ENCODE measurements around the gene MRPL52. TPM values are rescaled to one million over a fixed set of nuclear protein-coding genes. Genes with fewer than 3 reads are reported as not detected.

MRPL52 gene
- total and polyA plus RNA-seq, 2 of the 13 experiments (the other 11 are each of a cell fraction or from before 2014, with no cell fraction given) = 118 to 329 TPM

DNA sequence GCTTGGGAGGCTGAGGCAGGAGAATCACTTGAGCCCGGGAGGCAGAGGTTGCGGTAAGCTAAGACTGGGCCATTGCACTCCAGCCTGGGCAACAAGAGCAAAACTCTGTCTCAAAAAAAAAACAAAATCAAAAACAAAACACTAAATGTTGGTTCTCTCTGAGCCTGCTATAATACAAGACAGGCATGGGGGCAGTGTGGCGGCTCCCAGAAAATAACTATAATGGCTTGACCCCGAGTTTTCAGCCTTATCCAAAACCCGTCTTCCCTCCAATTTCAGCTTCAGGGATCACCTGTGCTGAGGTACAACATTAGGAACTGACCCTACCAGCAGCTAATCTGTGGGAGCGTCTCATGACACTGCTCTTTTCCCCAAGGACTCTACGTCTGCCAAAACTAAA, 15.3 kb upstream of the MRPL52 start:
- no peak overlapping the region for H3K27ac ChIP-seq (ENCODE audit: extremely low read length, insufficient read depth, low read length)
- no peaks in the 10 kb centered on the region for H4K20me1 ChIP-seq (ENCODE audit: insufficient read depth, low read length)
- 73% methylated on average over 7 of the region's 7 CpGs for WGBS (ENCODE audit: low lambda C conversion rate)
- H3K79me2 ChIP-seq (ENCODE audit: insufficient read depth, low read length) = no peaks in the 10 kb centered on the region
- H3K4me2 ChIP-seq (ENCODE audit: low read depth, low read length) = no peak overlapping the region
- ChIA-PET POLR2A (no interaction called here), CTCF (ENCODE audit: low intra/inter-chr PET ratio, low total read pairs) (no interaction called here)
- DNase-seq (ENCODE audit: low spot score) (no peak), ATAC-seq (no peak), FAIRE-seq (no peak)
- H3K9me3 ChIP-seq (ENCODE audit: low read length) = no peaks in the 10 kb centered on the region
- no peaks in the 10 kb centered on the region; a peak in 1 of 5 replicates for H3K27me3 ChIP-seq (ENCODE audit: control insufficient read depth in 1 of 2, insufficient read depth in 2 of 2, low read length in 2 of 2)
- in situ Hi-C loops (cut with HindIII; ENCODE audit: extremely low pct_ligation_motif_present, low pct_unique_long_range_greater_than_20kb) (no loop called here), intact Hi-C loops (cut with micrococcal nuclease; ENCODE audit: unreplicated experiment) (no loop called here)
- peaks cover 28% of the 10 kb centered on the region for H3K4me1 ChIP-seq (ENCODE audit: insufficient read depth, low read length)
- H3K36me3 ChIP-seq (replicated peaks in 1 of 2; ENCODE audit: control insufficient read depth in 1 of 2, insufficient read depth in 2 of 2, low read length in 2 of 2) = no peaks in the 10 kb centered on the region
- H2AFZ ChIP-seq (ENCODE audit: low read length) = no peak overlapping the region
- H3K4me3 ChIP-seq (replicated peaks in 1 of 3; ENCODE audit: insufficient read depth in 1 of 3, low read depth in 2 of 3, low read length in 3 of 3) = no peak overlapping the region
- no peak overlapping the region for H3K9ac ChIP-seq (ENCODE audit: insufficient read depth, low read depth, low read length)
- TF ChIP-seq HES4 (CRISPR knock-in tag; IDR thresholded peaks at IDR 0.05; ENCODE audit: borderline replicate concordance) = 0 out of 2 replicates have a peak, but pooled peaks have one; percentile 15
- TF ChIP-seq, protein P1, sequence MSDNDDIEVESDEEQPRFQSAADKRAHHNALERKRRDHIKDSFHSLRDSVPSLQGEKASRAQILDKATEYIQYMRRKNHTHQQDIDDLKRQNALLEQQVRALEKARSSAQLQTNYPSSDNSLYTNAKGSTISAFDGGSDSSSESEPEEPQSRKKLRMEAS (IDR thresholded peaks at IDR 0.05) = no peak
- no TSS peak for BruUV-seq (replicated peaks)

DNA sequence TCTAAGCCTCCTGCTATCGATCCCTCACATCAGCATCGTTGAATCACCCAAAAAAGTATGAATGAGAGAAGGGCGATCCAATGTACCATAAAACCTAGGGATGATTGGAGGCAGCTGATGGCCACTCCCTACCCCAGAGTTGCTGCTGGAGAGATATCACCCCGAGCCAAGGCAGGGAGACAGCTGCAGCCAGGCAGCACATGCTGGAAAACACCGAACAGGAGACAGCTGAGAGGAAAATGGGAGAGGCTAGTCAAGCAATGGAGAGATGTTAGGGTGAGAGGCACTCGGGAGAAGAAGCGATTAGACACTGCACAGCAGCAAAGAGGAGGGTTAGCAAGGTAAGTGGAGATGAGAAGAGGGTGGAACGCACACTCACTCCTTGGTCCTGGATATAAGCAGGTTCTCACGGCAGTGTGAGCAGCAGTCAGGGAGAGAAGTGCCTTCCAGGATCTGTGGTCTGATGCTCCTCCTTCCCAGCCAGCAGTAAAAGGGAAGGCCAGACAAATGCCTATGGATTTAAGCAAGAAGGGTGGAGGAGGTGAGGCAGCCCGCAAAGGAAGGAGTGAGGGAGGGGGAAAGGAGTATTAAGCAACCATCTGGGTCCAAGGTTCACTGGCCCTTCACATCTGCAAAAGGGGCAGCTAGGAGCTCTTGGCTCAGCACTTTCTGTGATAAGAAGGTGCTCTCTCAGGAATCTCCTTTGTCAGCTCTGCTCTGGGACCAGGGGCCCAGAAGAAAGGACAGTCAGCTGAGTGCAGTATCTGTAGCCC, 14.6 kb upstream of the MRPL52 start, which contains the start of gene SLC7A7:
Gene SLC7A7, minus strand, starts transcription at position 495 of the 773 bp plus-strand sequence. CDS start 2,037 bp downstream, outside the sequence.
- no TSS peak for BruUV-seq (replicated peaks)
- H3K4me1 ChIP-seq (ENCODE audit: insufficient read depth, low read length) = peaks cover 34% of the 10 kb centered on the region
- intact Hi-C loops (cut with micrococcal nuclease; ENCODE audit: unreplicated experiment) (loop anchor here (5.0 kb wide), 1 partner anchor 243 kb away; no protein-coding TSS in a partner anchor), in situ Hi-C loops (cut with HindIII; ENCODE audit: extremely low pct_ligation_motif_present, low pct_unique_long_range_greater_than_20kb) (no loop called here)
- H3K4me3 ChIP-seq (replicated peaks in 1 of 3; ENCODE audit: insufficient read depth in 1 of 3, low read depth in 2 of 3, low read length in 3 of 3) = peak within 1 kb of the TSS in 1 of 3 experiments; percentile 4; a peak in 1 of 6 replicates
- no peak within 1 kb of the TSS for H3K27ac ChIP-seq (ENCODE audit: extremely low read length, insufficient read depth, low read length)
- peak within 1 kb of the TSS; percentile 5; the same call in 1 of the 2 replicates for H3K9ac ChIP-seq (ENCODE audit: insufficient read depth, low read depth, low read length)
- POLR2A ChIA-PET = interaction anchor here (1.1 kb wide), 1 partner anchor 49 kb away, joined by 4 read pairs; the partner anchor contains the start of gene OXA1L
- peak within 1 kb of the TSS; percentile 60 for H2AFZ ChIP-seq (ENCODE audit: low read length)
- FAIRE-seq (no peak), ATAC-seq (peak; percentile 13), DNase-seq (ENCODE audit: low spot score) (no peak)
- H3K79me2 ChIP-seq (ENCODE audit: insufficient read depth, low read length) = no peaks in the 10 kb centered on the region
- peak within 1 kb of the TSS; percentile 58 for H3K4me2 ChIP-seq (ENCODE audit: low read depth, low read length)
- H3K36me3 ChIP-seq (replicated peaks in 1 of 2; ENCODE audit: control insufficient read depth in 1 of 2, insufficient read depth in 2 of 2, low read length in 2 of 2) = no peaks in the 10 kb centered on the region
- CTCF ChIA-PET (ENCODE audit: low intra/inter-chr PET ratio, low total read pairs) = interaction anchor here (2.1 kb wide), 1 partner anchor 38 kb away, joined by 8 read pairs; no protein-coding TSS in a partner anchor
- H3K27me3 ChIP-seq (ENCODE audit: control insufficient read depth in 1 of 2, insufficient read depth in 2 of 2, low read length in 2 of 2) = no peaks in the 10 kb centered on the region; a peak in 1 of 5 replicates
- no peaks in the 10 kb centered on the region for H4K20me1 ChIP-seq (ENCODE audit: insufficient read depth, low read length)
- H3K9me3 ChIP-seq (ENCODE audit: low read length) = no peaks in the 10 kb centered on the region
- WGBS (ENCODE audit: low lambda C conversion rate) = 12% methylated on average over 10 of the region's 10 CpGs
- TF ChIP-seq MYNN (CRISPR knock-in tag; IDR thresholded peaks at IDR 0.05; ENCODE audit: low read depth) (no peak), ZNF383 (CRISPR knock-in tag; IDR thresholded peaks at IDR 0.05; ENCODE audit: borderline replicate concordance) (no peak), NFE2L2 (IDR thresholded peaks at IDR 0.05; ENCODE audit: low read length) (no peak), ZFAT (CRISPR knock-in tag; conservative IDR thresholded peaks at IDR 0.05) (no peak), ZNF296 (CRISPR knock-in tag; conservative IDR thresholded peaks at IDR 0.05) (peak; percentile 41; the same call in 1 of the 2 replicates), MED1 (CRISPR knock-in tag; IDR thresholded peaks at IDR 0.05) (no peak), ZSCAN20 (CRISPR knock-in tag; IDR thresholded peaks at IDR 0.05; ENCODE audit: borderline replicate concordance) (no peak), GATA4 (IDR thresholded peaks at IDR 0.05; ENCODE audit: borderline replicate concordance, low read depth) (no peak), ZNF670 (CRISPR knock-in tag; IDR thresholded peaks at IDR 0.05; ENCODE audit: borderline replicate concordance) (no peak), GFI1 (CRISPR knock-in tag; IDR thresholded peaks at IDR 0.05; ENCODE audit: borderline replicate concordance) (no peak), ZNF333 (CRISPR knock-in tag; IDR thresholded peaks at IDR 0.05; ENCODE audit: borderline replicate concordance) (no peak), ZNF749 (CRISPR knock-in tag; IDR thresholded peaks at IDR 0.05; ENCODE audit: borderline replicate concordance) (no peak)
- TF ChIP-seq, protein P2, sequence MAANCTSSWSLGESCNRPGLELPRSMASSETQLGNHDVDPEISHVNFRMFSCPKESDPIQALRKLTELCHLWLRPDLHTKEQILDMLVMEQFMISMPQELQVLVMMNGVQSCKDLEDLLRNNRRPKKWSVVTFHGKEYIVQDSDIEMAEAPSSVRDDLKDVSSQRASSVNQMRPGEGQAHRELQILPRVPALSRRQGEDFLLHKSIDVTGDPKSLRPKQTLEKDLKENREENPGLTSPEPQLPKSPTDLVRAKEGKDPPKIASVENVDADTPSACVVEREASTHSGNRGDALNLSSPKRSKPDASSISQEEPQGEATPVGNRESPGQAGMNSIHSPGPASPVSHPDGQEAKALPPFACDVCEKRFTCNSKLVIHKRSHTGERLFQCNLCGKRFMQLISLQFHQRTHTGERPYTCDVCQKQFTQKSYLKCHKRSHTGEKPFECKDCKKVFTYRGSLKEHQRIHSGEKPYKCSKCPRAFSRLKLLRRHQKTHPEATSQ (CRISPR knock-in tag; IDR thresholded peaks at IDR 0.05; ENCODE audit: borderline replicate concordance) = no peak

All from HepG2 (cell line).